H1 (cell line): ENCODE data around the gene SMAP1. TPM values are rescaled to one million over a fixed set of nuclear protein-coding genes. Genes with fewer than 3 reads are reported as not detected.

ENCODE experiments used
- CTCF ChIA-PET: fragments of 300-600 bp; sonication (Branson Sonifier 250); formaldehyde crosslinking; loops from one replicate; lab custom pipeline; 2021; ENCODE audit not compliant: partially characterized antibody; lab: Charles Lee
- POLR2A ChIA-PET: fragments of 300-600 bp; sonication (Branson Sonifier 250); formaldehyde crosslinking; loops from one replicate; lab custom pipeline; 2021; ENCODE audit warnings: inconsistent platforms; ENCODE audit not compliant: partially characterized antibody; lab: Charles Lee
- DNase-seq, 2 experiments: peaks; one replicate each; pipeline versions ENCODE4 v3.0.0 to v3.0.0-alpha.2; 2010 to 2022; ENCODE audit warnings: low spot score in 2 of 2, low read depth in 1 of 2, mixed read lengths in 1 of 2
- FAIRE-seq: peaks from 2 replicates; lab custom pipeline; 2011; peaks lifted over from hg19 to GRCh38; lab: Jason Lieb, UNC
- H2AFZ ChIP-seq: 2 replicates; pipeline ENCODE4 v1.8.1; 2012; ENCODE audit warnings: low read length, inconsistent platforms
- H2AK5ac ChIP-seq: 2 replicates; pipeline ENCODE4 v1.6.1; 2013; ENCODE audit warnings: low read depth, low read length
- H2BK120ac ChIP-seq: replicated peaks from 2 replicates; pipeline ENCODE3; 2013; ENCODE audit warnings: low read depth, low read length, inconsistent platforms
- H2BK12ac ChIP-seq: 2 replicates; pipeline ENCODE4 v1.6.1; 2013; ENCODE audit warnings: low read depth, low read length
- H2BK15ac ChIP-seq: 2 replicates; pipeline ENCODE4 v1.6.1; 2013; ENCODE audit warnings: low read length
- H2BK20ac ChIP-seq: 2 replicates; pipeline ENCODE4 v1.6.1; 2013; ENCODE audit warnings: low read length
- H2BK5ac ChIP-seq: 2 replicates; pipeline ENCODE4 v1.6.1; 2013; ENCODE audit warnings: low read depth, low read length
- H3K14ac ChIP-seq: 2 replicates; pipeline ENCODE4 v1.6.1; 2013; ENCODE audit warnings: inconsistent platforms; ENCODE audit not compliant: insufficient read length
- H3K18ac ChIP-seq: 2 replicates; pipeline ENCODE4 v1.6.1; 2013; ENCODE audit warnings: low read length; ENCODE audit errors: extremely low read depth
- H3K23ac ChIP-seq: 2 replicates; pipeline ENCODE4 v1.6.1; 2013; ENCODE audit warnings: inconsistent platforms; ENCODE audit not compliant: insufficient read length
- H3K23me2 ChIP-seq: 2 replicates; pipeline ENCODE4 v1.6.1; 2013; ENCODE audit warnings: low read depth, low read length
- H3K27ac ChIP-seq: 2 replicates; pipeline ENCODE4 v1.6.1; 2011; ENCODE audit warnings: low read depth, low read length, inconsistent platforms
- H3K27me3 ChIP-seq, 4 experiments: replicated peaks in 1 of 4; 1 replicate in 1 of 4; 2 replicates in 3 of 4; pipeline versions ENCODE4 v1.6.1 to v1.8.1; 2011 to 2013; ENCODE audit warnings: low read length in 3 of 4, mild to moderate bottlenecking in 3 of 4, inconsistent platforms in 2 of 4, mixed read lengths in 2 of 4, moderate library complexity in 1 of 4; ENCODE audit not compliant: control insufficient read depth in 3 of 4, insufficient read depth in 3 of 4; ENCODE audit errors: extremely low read depth in 1 of 4
- H3K36me3 ChIP-seq, 4 experiments: 2 replicates each; pipeline versions ENCODE4 v1.6.1 to v1.8.1; 2011 to 2013; ENCODE audit warnings: mild to moderate bottlenecking in 4 of 4, low read length in 3 of 4, moderate library complexity in 2 of 4, control low read depth in 1 of 4, inconsistent platforms in 1 of 4; ENCODE audit not compliant: insufficient read depth in 4 of 4, control insufficient read depth in 2 of 4
- H3K4ac ChIP-seq: replicated peaks from 2 replicates; pipeline ENCODE3; 2013; ENCODE audit warnings: low read length, low read depth, mixed read lengths, inconsistent platforms; ENCODE audit not compliant: insufficient read length
- H3K4me1 ChIP-seq, 4 experiments: replicated peaks in 1 of 4; 1 replicate in 1 of 4; 2 replicates in 3 of 4; pipeline versions ENCODE4 v1.6.1 to v1.8.1; 2011 to 2013; ENCODE audit warnings: low read length in 3 of 4, inconsistent platforms in 2 of 4, mixed read lengths in 1 of 4; ENCODE audit not compliant: insufficient read depth in 4 of 4, control insufficient read depth in 3 of 4
- H3K4me2 ChIP-seq, 2 experiments: 2 replicates each; pipeline versions ENCODE4 v1.6.1 to v1.8.1; 2011 to 2013; ENCODE audit warnings: low read depth in 2 of 2, low read length in 2 of 2, control low read depth in 1 of 2, inconsistent platforms in 1 of 2, mild to moderate bottlenecking in 1 of 2; ENCODE audit not compliant: insufficient read depth in 1 of 2
- H3K4me3 ChIP-seq, 4 experiments: fragments of 200-600, 300-600 bp in 1 of 4; sonication (generic), shearing (Covaris generic), sonication (Bioruptor Twin) in 1 of 4; 2 replicates each; pipeline versions ENCODE4 v1.5.1 to v1.8.1; 2011 to 2016; ENCODE audit warnings: low read length in 4 of 4, low read depth in 3 of 4, control low read depth in 2 of 4, inconsistent platforms in 2 of 4, mild to moderate bottlenecking in 2 of 4, mixed read lengths in 1 of 4, moderate library complexity in 1 of 4; ENCODE audit not compliant: insufficient read depth in 2 of 4; ENCODE audit errors: extremely low read depth in 1 of 4
- H3K56ac ChIP-seq: replicated peaks from 2 replicates; pipeline ENCODE3; 2013; ENCODE audit warnings: low read depth, mild to moderate bottlenecking, mixed read lengths, low read length, inconsistent platforms; ENCODE audit not compliant: insufficient read length
- H3K79me1 ChIP-seq: 2 replicates; pipeline ENCODE4 v1.6.1; 2013; ENCODE audit warnings: low read depth, low read length, control low read depth
- H3K79me2 ChIP-seq, 2 experiments: 2 replicates each; pipeline versions ENCODE4 v1.6.1 to v1.8.1; 2012 to 2013; ENCODE audit warnings: low read length in 2 of 2, mild to moderate bottlenecking in 2 of 2, inconsistent platforms in 1 of 2; ENCODE audit not compliant: insufficient read depth in 2 of 2, control insufficient read depth in 1 of 2
- H3K9ac ChIP-seq, 4 experiments: replicated peaks in 1 of 4; 1 replicate in 1 of 4; 2 replicates in 3 of 4; pipeline versions ENCODE4 v1.6.1 to v1.8.1; 2011 to 2013; ENCODE audit warnings: low read depth in 3 of 4, low read length in 3 of 4, control low read depth in 2 of 4, mild to moderate bottlenecking in 2 of 4, moderate library complexity in 2 of 4, inconsistent platforms in 1 of 4; ENCODE audit errors: extremely low read depth in 1 of 4
- H3K9me3 ChIP-seq, 2 experiments: 2 replicates each; pipeline versions ENCODE4 v1.6.1 to v1.8.1; 2012 to 2013; ENCODE audit warnings: mild to moderate bottlenecking in 2 of 2, moderate library complexity in 2 of 2, control low read depth in 1 of 2, inconsistent platforms in 1 of 2, low read depth in 1 of 2, low read length in 1 of 2, mixed read lengths in 1 of 2; ENCODE audit not compliant: insufficient read depth in 2 of 2
- H4K20me1 ChIP-seq, 2 experiments: replicated peaks in 1 of 2; 2 replicates each; pipeline versions ENCODE3 to v1.8.1; 2011 to 2013; ENCODE audit warnings: inconsistent platforms in 2 of 2, low read length in 2 of 2, mild to moderate bottlenecking in 1 of 2; ENCODE audit not compliant: insufficient read depth in 2 of 2, control insufficient read depth in 1 of 2
- H4K5ac ChIP-seq: 2 replicates; pipeline ENCODE4 v1.6.1; 2013; ENCODE audit warnings: low read length, low read depth, mixed read lengths, inconsistent platforms; ENCODE audit not compliant: insufficient read length
- H4K8ac ChIP-seq: 2 replicates; pipeline ENCODE4 v1.8.0; 2013; ENCODE audit warnings: mild to moderate bottlenecking, moderate library complexity, low read length, inconsistent platforms; ENCODE audit not compliant: insufficient read depth; ENCODE audit errors: extremely low read depth
- H4K91ac ChIP-seq: replicated peaks from 2 replicates; pipeline ENCODE3; 2013; ENCODE audit warnings: low read length, mixed read lengths, inconsistent platforms; ENCODE audit not compliant: insufficient read length
- CHD2 ChIP-seq: IDR thresholded peaks from 2 replicates; pipeline ENCODE4 v1.6.1; 2012; ENCODE audit warnings: low read length, improper control_type of control experiment
- CTCF ChIP-seq, 3 experiments: IDR thresholded peaks; 1 replicate in 2 of 3; 2 replicates in 1 of 3; pipeline versions ENCODE4 v1.5.1 to v1.6.1; 2011; ENCODE audit warnings: low read length in 3 of 3, mild to moderate bottlenecking in 3 of 3, inconsistent platforms in 2 of 3, low read depth in 1 of 3, moderate library complexity in 1 of 3; ENCODE audit not compliant: insufficient read depth in 1 of 3; ENCODE audit errors: control extremely low read depth in 1 of 3
- EGR1 ChIP-seq: IDR thresholded peaks from 2 replicates; pipeline ENCODE4 v1.6.1; 2011; ENCODE audit warnings: low read depth, low read length, borderline replicate concordance
- FOSL1 ChIP-seq: IDR thresholded peaks from 2 replicates; pipeline ENCODE4 v1.6.1; 2011; ENCODE audit warnings: mild to moderate bottlenecking, low read depth, low read length, moderate library complexity; ENCODE audit not compliant: insufficient read depth
- NRF1 ChIP-seq: IDR thresholded peaks from 2 replicates; pipeline ENCODE4 v1.6.1; 2011; ENCODE audit warnings: mild to moderate bottlenecking, low read depth, low read length, improper control_type of control experiment
- SIN3A ChIP-seq, 2 experiments: IDR thresholded peaks in 1 of 2; conservative IDR thresholded peaks in 1 of 2; 2 replicates each; pipeline ENCODE4 v1.6.1; 2011 to 2012; ENCODE audit warnings: low read length in 2 of 2, improper control_type of control experiment in 1 of 2, low read depth in 1 of 2, mild to moderate bottlenecking in 1 of 2
- SIRT6 ChIP-seq: IDR thresholded peaks from one replicate; pipeline ENCODE4 v1.7.1; 2012; ENCODE audit warnings: low read length, inconsistent platforms
- TCF12 ChIP-seq: IDR thresholded peaks from 2 replicates; pipeline ENCODE4 v1.6.1; 2011; ENCODE audit warnings: low read depth, mild to moderate bottlenecking, low read length
- USF2 ChIP-seq: IDR thresholded peaks from 2 replicates; pipeline ENCODE4 v1.6.1; 2011; ENCODE audit warnings: low read length, improper control_type of control experiment
- ZNF274 ChIP-seq: IDR thresholded peaks from 2 replicates; pipeline ENCODE4 v1.7.0; 2012; ENCODE audit warnings: low read length, borderline replicate concordance; ENCODE audit errors: extremely low read depth
- WGBS, 2 experiments: shearing (Covaris generic) in 1 of 2; methylation state at CpG; one replicate each; pipeline versions ENCODE4 v1.1.6 to v1.1.7; 2013 to 2015; ENCODE audit warnings: low lambda C conversion rate in 2 of 2, mixed read lengths in 2 of 2, inconsistent platforms in 1 of 2, low coverage in 1 of 2, missing lambda C conversion rate in 1 of 2; ENCODE audit not compliant: insufficient replicate concordance in 2 of 2, insufficient coverage in 1 of 2, insufficient read length in 1 of 2; ENCODE audit errors: extremely low coverage in 1 of 2, missing lambda C conversion rate in 1 of 2; 5-methylcytosine and 5-hydroxymethylcytosine counted together
- polyA plus RNA-seq, 7 experiments: library from polyadenylated mRNA; depleted of rRNA in 3 of 7; stranded (reverse) in 5 of 7; unstranded in 2 of 7; fragments of >200 nt in 5 of 7; fragments of 200-250 nt in 2 of 7; gene quantifications; 1 replicate in 5 of 7; 2 replicates in 1 of 7; 4 replicates in 1 of 7; pipeline versions ENCODE4 v1.2.1 to v1.2.3, GENCODE V29; 2011 to 2013; ENCODE audit warnings: missing spikeins in 2 of 7, mixed read lengths in 2 of 7
- total RNA-seq: library from RNA; stranded (reverse); fragmentation: NEBNext Ultra II Directional; extraction: Animal tissue kit (Norgen Biotek cat#: 25700); gene quantifications from 2 replicates; pipeline ENCODE4 v1.2.1, GENCODE V29; 2021

The SMAP1 gene
- total and polyA plus RNA-seq, 2 of the 8 experiments (the other 6 are each of a cell fraction or from before 2014, with no cell fraction given): 18.8 to 32.4 TPM

- Histone ChIP-seq H3K9ac (no peak overlapping the region), H2BK15ac (no peak overlapping the region), H3K56ac (no peak overlapping the region), H3K27ac (no peak overlapping the region), H2BK12ac (no peak overlapping the region), H3K23ac (no peak overlapping the region), H3K4me1 (no peaks in the 10 kb centered on the region), H4K5ac (no peak overlapping the region), H2AK5ac (no peak overlapping the region), H3K9me3 (0 out of 4 replicates have a peak, but pooled peaks cover 2 to 4% of the 10 kb centered on the region in 2 experiments), H2AFZ (no peak overlapping the region), H2BK120ac (no peak overlapping the region), H3K36me3 (peaks cover 0 to 2% (median 0%) of the 10 kb centered on the region in 4 experiments; a peak in 1 of 8 replicates), H3K79me2 (no peaks in the 10 kb centered on the region; a peak in 1 of 4 replicates), H3K18ac (no peak overlapping the region), H4K8ac (no peak overlapping the region), H3K4me3 (no peak overlapping the region), H2BK20ac (no peak overlapping the region), H3K4ac (no peak overlapping the region), H3K79me1 (0 out of 2 replicates have a peak, but pooled peaks cover 4% of the 10 kb centered on the region), H2BK5ac (no peak overlapping the region), H4K20me1 (no peaks in the 10 kb centered on the region), H3K27me3 (peaks cover 0 to 1% (median 0%) of the 10 kb centered on the region in 4 experiments; a peak in 1 of 7 replicates), H3K23me2 (no peaks in the 10 kb centered on the region), H4K91ac (no peak overlapping the region), H3K4me2 (no peak overlapping the region), H3K14ac (no peak overlapping the region)
- 96% methylated on average over 2 of the region's 2 CpGs; no CpG with 5 or more reads in 1 of the 2 experiments for WGBS, 2 experiments
- ChIA-PET CTCF (interaction anchor here (2.3 kb wide), 1 partner anchor 259 kb away, joined by 4 read pairs; no protein-coding TSS in a partner anchor), POLR2A (no interaction called here)
- FAIRE-seq: no peak
- DNase-seq: no peak
- TF ChIP-seq CHD2: no peak
- TF ChIP-seq FOSL1: no peak
- no peak for TF ChIP-seq EGR1
- no peak for TF ChIP-seq SIRT6
- TF ChIP-seq TCF12: no peak
- TF ChIP-seq ZNF274: no peak
- no peak for TF ChIP-seq NRF1
- TF ChIP-seq SIN3A (conservative IDR thresholded peaks at IDR 0.05 in 1 of 2, IDR thresholded peaks at IDR 0.05 in 1 of 2; ENCODE audit: low read depth in 1 of 2, low read length in 2 of 2): no peak
- TF ChIP-seq CTCF (IDR thresholded peaks at IDR 0.05; ENCODE audit: control extremely low read depth in 1 of 3, insufficient read depth in 1 of 3, low read depth in 1 of 3, low read length in 3 of 3): no peak
- TF ChIP-seq USF2: no peak
Measured at GRCh38 chr6:70779934-70780333, 112.3 kb downstream of the SMAP1 start.
